D721Med (cell line): ENCODE data around the gene GNG14.

Source experiments
- DNase-seq: peaks from one replicate; pipeline ENCODE4 v3.0.0; 2011; ENCODE audit warnings: low spot score; ENCODE audit not compliant: insufficient read length
- FAIRE-seq: peaks from 2 replicates; lab custom pipeline; 2011; peaks lifted over from hg19 to GRCh38; lab: Jason Lieb, UNC
- TF ChIP-seq, protein P1 (sequence below): IDR thresholded peaks from 2 replicates; pipeline ENCODE4 v1.5.1; 2012; ENCODE audit warnings: mild to moderate bottlenecking, control low read depth; ENCODE audit not compliant: insufficient read depth; ENCODE audit errors: missing control alignments

The GNG14 gene

GRCh38 chr19:12685831-12686230 lies 2.0 kb upstream of the GNG14 start:
- TF ChIP-seq, protein P1, sequence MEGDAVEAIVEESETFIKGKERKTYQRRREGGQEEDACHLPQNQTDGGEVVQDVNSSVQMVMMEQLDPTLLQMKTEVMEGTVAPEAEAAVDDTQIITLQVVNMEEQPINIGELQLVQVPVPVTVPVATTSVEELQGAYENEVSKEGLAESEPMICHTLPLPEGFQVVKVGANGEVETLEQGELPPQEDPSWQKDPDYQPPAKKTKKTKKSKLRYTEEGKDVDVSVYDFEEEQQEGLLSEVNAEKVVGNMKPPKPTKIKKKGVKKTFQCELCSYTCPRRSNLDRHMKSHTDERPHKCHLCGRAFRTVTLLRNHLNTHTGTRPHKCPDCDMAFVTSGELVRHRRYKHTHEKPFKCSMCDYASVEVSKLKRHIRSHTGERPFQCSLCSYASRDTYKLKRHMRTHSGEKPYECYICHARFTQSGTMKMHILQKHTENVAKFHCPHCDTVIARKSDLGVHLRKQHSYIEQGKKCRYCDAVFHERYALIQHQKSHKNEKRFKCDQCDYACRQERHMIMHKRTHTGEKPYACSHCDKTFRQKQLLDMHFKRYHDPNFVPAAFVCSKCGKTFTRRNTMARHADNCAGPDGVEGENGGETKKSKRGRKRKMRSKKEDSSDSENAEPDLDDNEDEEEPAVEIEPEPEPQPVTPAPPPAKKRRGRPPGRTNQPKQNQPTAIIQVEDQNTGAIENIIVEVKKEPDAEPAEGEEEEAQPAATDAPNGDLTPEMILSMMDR: no peak
- DNase-seq: no peak
- FAIRE-seq: no peak

- no peak for FAIRE-seq
- TF ChIP-seq, protein P1: no peak
- DNase-seq: no peak
These were observed 1.2 kb downstream of the GNG14 start for GRCh38 chr19:12689012-12689411.

GRCh38 chr19:12689581-12690216 lies 1.9 kb downstream of the GNG14 start:
- FAIRE-seq (no peak), DNase-seq (no peak)
- TF ChIP-seq, protein P1: no peak

GRCh38 chr19:12692960-12693359 lies 5.2 kb downstream of the GNG14 start:
- no peak for FAIRE-seq
- TF ChIP-seq, protein P1: no peak
- no peak for DNase-seq

DNA sequence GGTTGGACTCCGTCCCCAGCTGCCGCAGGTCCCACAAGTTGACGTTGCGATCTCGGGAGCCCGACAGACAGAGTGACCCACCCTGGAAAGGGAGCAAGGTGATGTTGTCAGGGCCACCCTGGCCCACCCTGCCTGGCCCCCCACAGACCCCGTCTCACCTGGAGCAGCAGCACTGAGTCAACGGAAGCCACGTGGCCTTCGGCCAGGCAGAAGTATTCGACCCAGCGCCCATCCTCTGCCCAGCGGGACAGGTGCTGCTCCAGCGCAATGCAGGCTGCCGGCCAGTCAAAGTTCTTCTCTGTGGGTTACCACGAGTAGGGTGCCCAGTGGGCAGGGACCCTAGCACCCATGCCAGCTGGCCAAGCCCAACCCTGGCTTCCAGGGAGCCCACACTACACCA lies 6.8 kb downstream of the GNG14 start:
- FAIRE-seq (no peak), DNase-seq (no peak)
- TF ChIP-seq, protein P1: no peak

DNA sequence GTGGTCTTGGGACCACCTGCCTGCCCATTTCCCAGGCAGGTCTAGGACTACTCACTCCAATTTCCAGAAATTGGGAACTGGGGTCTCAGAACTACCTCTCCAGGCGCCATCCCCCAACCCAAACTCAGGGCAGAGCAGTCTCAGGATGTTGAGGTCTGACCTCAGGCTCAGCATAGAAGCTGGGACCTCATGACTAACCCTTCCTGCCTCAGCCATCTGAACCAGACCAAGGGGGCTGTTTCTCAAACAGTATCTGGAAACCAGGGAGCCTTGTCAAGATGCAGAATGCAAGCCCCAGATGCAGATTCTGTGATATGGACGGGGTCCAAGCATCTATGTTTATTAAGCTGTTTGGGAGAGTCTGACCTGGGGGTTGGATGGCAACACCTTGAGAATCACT lies 7.3 kb downstream of the GNG14 start:
- FAIRE-seq: no peak
- DNase-seq: no peak
- TF ChIP-seq, protein P1: no peak

DNA sequence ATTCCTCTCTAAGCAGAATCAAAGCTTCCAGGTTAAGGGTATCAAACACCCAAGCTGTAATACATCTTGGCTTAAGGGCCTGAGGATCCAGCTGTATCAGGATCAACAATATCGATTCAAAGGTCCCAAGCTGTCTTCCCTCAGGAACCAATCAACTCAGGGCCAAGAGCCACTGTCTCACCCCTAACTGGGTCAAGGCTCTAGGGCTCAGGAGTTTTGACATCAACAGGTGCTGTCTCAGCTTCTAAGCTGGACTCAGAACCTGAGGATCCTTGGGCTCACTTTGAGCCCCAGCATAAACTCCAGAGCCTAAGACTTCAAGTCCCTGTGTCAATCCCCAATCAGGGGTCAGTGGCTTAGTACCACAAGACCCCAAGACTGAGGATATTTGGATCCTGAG lies 7.7 kb downstream of the GNG14 start:
- TF ChIP-seq, protein P1: no peak
- FAIRE-seq (no peak), DNase-seq (no peak)
